HCT116 (cell line): Measurements from ENCODE around the gene MTPN. TPM values are rescaled to one million over a fixed set of nuclear protein-coding genes. Genes with fewer than 3 reads are reported as not detected.

Source experiments
- ATAC-seq: fragments of 200-7000 bp; cut with Tn5 transposase; 2 replicates; pipeline ENCODE4 v1.9.1; 2020; ENCODE audit warnings: mild to moderate bottlenecking, moderate library complexity
- BruUV-seq: library from RNA; stranded (reverse); fragments of 400-500 nt; replicated peaks from 2 replicates; lab custom pipeline; 2021; lab: Mats Ljungman, UMichigan
- CTCF ChIA-PET: fragments of 300-600 bp; sonication (Branson Sonifier 250); formaldehyde crosslinking; loops from one replicate; lab custom pipeline; 2021; ENCODE audit warnings: antibody characterized with exemption; lab: Charles Lee
- POLR2A ChIA-PET: fragments of 300-600, 350-600 bp; sonication (Branson Sonifier 250); formaldehyde crosslinking; loops from one replicate; lab custom pipeline; 2021; ENCODE audit warnings: antibody characterized with exemption; lab: Charles Lee
- RAD21 ChIA-PET, 2 experiments: fragments of 300-600 bp; sonication (Branson Sonifier 250); formaldehyde crosslinking; loops; one replicate each; lab custom pipeline; 2023; ENCODE audit warnings: low total read pairs in 2 of 2; ENCODE audit not compliant: uncharacterized antibody in 2 of 2, unreplicated experiment in 2 of 2, low non-redundant PET in 1 of 2; lab: Charles Lee
- DNase-seq: peaks from one replicate; pipeline ENCODE4 v3.0.0-alpha.2; 2010; ENCODE audit warnings: low read depth, low spot score
- H2AFZ ChIP-seq: fragments of 200-600 bp; shearing (Covaris generic), sonication (generic); 2 replicates; pipeline ENCODE4 v1.6.1; 2017; ENCODE audit warnings: low read depth, mixed run types, mixed read lengths, antibody characterized with exemption, low read length; ENCODE audit not compliant: poor library complexity, severe bottlenecking
- H3K27ac ChIP-seq: 2 replicates; pipeline ENCODE4 v1.5.1; 2012; ENCODE audit warnings: low read depth, low read length
- H3K27me3 ChIP-seq: fragments of 200-600 bp; sonication (generic); 2 replicates; pipeline ENCODE4 v1.6.1; 2016; ENCODE audit warnings: mixed run types, low read length, mixed read lengths; ENCODE audit not compliant: insufficient read depth
- H3K36me3 ChIP-seq, 2 experiments: fragments of 200-500 bp in 1 of 2; fragments of 200-600 bp in 1 of 2; sonication (Bioruptor generic) in 1 of 2; sonication (generic) in 1 of 2; 2 replicates each; pipeline versions ENCODE4 v1.5.1 to v1.6.1; 2014 to 2016; ENCODE audit warnings: low read length in 2 of 2, inconsistent platforms in 1 of 2, mixed read lengths in 1 of 2, mixed run types in 1 of 2; ENCODE audit not compliant: insufficient read depth in 2 of 2, control insufficient read depth in 1 of 2
- H3K4me1 ChIP-seq, 2 experiments: fragments of 200-600 bp in 1 of 2; sonication (generic) in 1 of 2; 2 replicates each; pipeline versions ENCODE4 v1.5.1 to v1.6.1; 2012 to 2017; ENCODE audit warnings: low read length in 2 of 2, inconsistent platforms in 1 of 2, mild to moderate bottlenecking in 1 of 2, mixed read lengths in 1 of 2, mixed run types in 1 of 2, moderate library complexity in 1 of 2; ENCODE audit not compliant: insufficient read depth in 2 of 2, control insufficient read depth in 1 of 2
- H3K4me2 ChIP-seq: fragments of 200-600 bp; sonication (generic); 2 replicates; pipeline ENCODE4 v1.6.1; 2017; ENCODE audit warnings: mixed run types, low read length, mixed read lengths
- H3K4me3 ChIP-seq, 2 experiments: fragments of 200-600 bp in 1 of 2; sonication (generic) in 1 of 2; replicated peaks in 1 of 2; 2 replicates each; pipeline ENCODE4 v1.5.1; 2011 to 2016; ENCODE audit warnings: low read length in 2 of 2, control low read depth in 1 of 2, low read depth in 1 of 2, mild to moderate bottlenecking in 1 of 2, mixed read lengths in 1 of 2, mixed run types in 1 of 2
- H3K79me2 ChIP-seq: fragments of 200-600 bp; sonication (generic); 2 replicates; pipeline ENCODE4 v1.6.1; 2017; ENCODE audit warnings: mild to moderate bottlenecking, mixed run types, low read length, moderate library complexity, mixed read lengths; ENCODE audit not compliant: insufficient read depth
- H3K9ac ChIP-seq: fragments of 200-600 bp; sonication (generic); 2 replicates; pipeline ENCODE4 v1.6.1; 2016; ENCODE audit warnings: low read length, mixed read lengths
- H3K9me2 ChIP-seq: fragments of 200-600 bp; sonication (generic), shearing (Covaris generic); 2 replicates; pipeline ENCODE4 v1.6.1; 2017; ENCODE audit warnings: mixed run types, mild to moderate bottlenecking, moderate library complexity; ENCODE audit not compliant: insufficient read depth
- H3K9me3 ChIP-seq, 2 experiments: fragments of 200-500 bp in 1 of 2; fragments of 200-600 bp in 1 of 2; sonication (Bioruptor generic) in 1 of 2; sonication (generic) in 1 of 2; 2 replicates each; pipeline ENCODE4 v1.6.1; 2014 to 2017; ENCODE audit warnings: low read length in 2 of 2, mixed read lengths in 2 of 2, inconsistent platforms in 1 of 2, low read depth in 1 of 2, mild to moderate bottlenecking in 1 of 2, mixed run types in 1 of 2, moderate library complexity in 1 of 2; ENCODE audit not compliant: control insufficient read depth in 1 of 2, insufficient read depth in 1 of 2
- H4K20me1 ChIP-seq: fragments of 200-600 bp; sonication (generic), shearing (Covaris generic); 2 replicates; pipeline ENCODE4 v1.6.1; 2017; ENCODE audit warnings: mixed run types, mild to moderate bottlenecking, moderate library complexity; ENCODE audit not compliant: insufficient read depth
- CTCF ChIP-seq, 3 experiments: fragments of 200-600 bp in 1 of 3; sonication (generic) in 1 of 3; IDR thresholded peaks in 2 of 3; conservative IDR thresholded peaks in 1 of 3; 2 replicates each; pipeline ENCODE4 v1.5.1; 2012 to 2017; ENCODE audit warnings: low read depth in 2 of 3, low read length in 2 of 3, antibody characterized with exemption in 1 of 3, borderline replicate concordance in 1 of 3, control low read depth in 1 of 3, mild to moderate bottlenecking in 1 of 3, mixed read lengths in 1 of 3, mixed run types in 1 of 3, moderate library complexity in 1 of 3; ENCODE audit not compliant: insufficient read depth in 1 of 3
- ELF1 ChIP-seq: IDR thresholded peaks from 2 replicates; pipeline ENCODE4 v1.6.1; 2012; ENCODE audit warnings: low read depth, borderline replicate concordance
- EZH2 ChIP-seq: fragments of 200-600 bp; sonication (generic); IDR thresholded peaks from 2 replicates; pipeline ENCODE4 v1.6.1; 2017; ENCODE audit warnings: antibody characterized with exemption, mixed run types
- EZH2phosphoT487 ChIP-seq: fragments of 200-600 bp; IDR thresholded peaks from 2 replicates; pipeline ENCODE4 v1.6.1; 2018; ENCODE audit warnings: antibody characterized with exemption, borderline replicate concordance
- POLR2AphosphoS5 ChIP-seq: IDR thresholded peaks from 2 replicates; pipeline ENCODE4 v1.6.1; 2011; ENCODE audit warnings: mild to moderate bottlenecking, low read depth, low read length, moderate library complexity
- REST ChIP-seq: IDR thresholded peaks from 2 replicates; pipeline ENCODE4 v1.6.1; 2012; ENCODE audit warnings: low read depth
- SP1 ChIP-seq: IDR thresholded peaks from 2 replicates; pipeline ENCODE4 v1.6.1; 2012; ENCODE audit warnings: low read depth
- TCF7L2 ChIP-seq: IDR thresholded peaks from 2 replicates; pipeline ENCODE4 v1.7.0; 2011; ENCODE audit warnings: borderline replicate concordance, inconsistent platforms; ENCODE audit not compliant: insufficient read depth, insufficient read length; ENCODE audit errors: extremely low read depth
- YY1 ChIP-seq: IDR thresholded peaks from 2 replicates; pipeline ENCODE4 v1.6.1; 2011; ENCODE audit warnings: low read length, low read depth, moderate library complexity, mild to moderate bottlenecking; ENCODE audit not compliant: insufficient replicate concordance; ENCODE audit errors: extremely low read depth
- ZFX ChIP-seq: fragments of 450-650 bp; IDR thresholded peaks from 2 replicates; pipeline ENCODE4 v1.6.1; 2017
- ZNF274 ChIP-seq: fragments of 200-500 bp; sonication (Bioruptor generic); IDR thresholded peaks from 2 replicates; pipeline ENCODE4 v1.6.1; 2014; ENCODE audit warnings: mild to moderate bottlenecking, low read depth, low read length, inconsistent platforms
- intact Hi-C: fragments of 100-400 bp; cut with micrococcal nuclease; formaldehyde crosslinking; loops from 2 replicates; pipeline ENCODE4 v1.10.0; 2022
- total RNA-seq: library from RNA; stranded (reverse); gene quantifications from one replicate; pipeline ENCODE4 v1.2.1, GENCODE V29; 2021; ENCODE audit not compliant: unreplicated experiment

MTPN gene
- total RNA-seq, 1 experiment from 2014 or later: 152 TPM

- POLR2A ChIA-PET: no interaction called here
- H3K4me2 ChIP-seq: no peak overlapping the region
- CTCF ChIA-PET: no interaction called here
- H3K27me3 ChIP-seq: no peaks in the 10 kb centered on the region
- H4K20me1 ChIP-seq: no peaks in the 10 kb centered on the region
- no peaks in the 10 kb centered on the region for H3K36me3 ChIP-seq
- H3K4me1 ChIP-seq: no peaks in the 10 kb centered on the region
- DNase-seq (no peak), ATAC-seq (no peak)
- no peak overlapping the region for H2AFZ ChIP-seq
- no peaks in the 10 kb centered on the region for H3K79me2 ChIP-seq
- no peaks in the 10 kb centered on the region for H3K9me3 ChIP-seq
- no peak overlapping the region for H3K4me3 ChIP-seq
- H3K9ac ChIP-seq: no peak overlapping the region
- no peak overlapping the region for H3K27ac ChIP-seq
- H3K9me2 ChIP-seq: no peaks in the 10 kb centered on the region
- RAD21 ChIA-PET: no interaction called here
- TF ChIP-seq POLR2AphosphoS5 (no peak), SP1 (no peak), ZNF274 (no peak), REST (no peak), ELF1 (no peak), CTCF (IDR thresholded peaks at IDR 0.05 in 2 of 3, conservative IDR thresholded peaks at IDR 0.05 in 1 of 3; ENCODE audit: borderline replicate concordance in 1 of 3, insufficient read depth in 1 of 3, low read depth in 2 of 3, low read length in 2 of 3) (no peak), ZFX (no peak), TCF7L2 (no peak), EZH2 (no peak), YY1 (no peak), EZH2phosphoT487 (no peak)
- intact Hi-C loops: no loop called here
- BruUV-seq: no TSS peak
Measured at GRCh38 chr7:136000288-136000913, 23.2 kb upstream of the MTPN start.
